Activated CD4-positive, alpha-beta T cell treated with anti-CD3 and anti-CD28 coated beads, Interleukin-2, Interleukin-4, amounts not matched to agents 100 ng/mL and 50 ng/mL, durations not matched to agents 16 hours and 8 hours (primary cell): ENCODE results near the gene HOMER2.
A peak's percentile ranks its signal among the peaks of the same experiment; 100 is the strongest.

Experiments
- DNase-seq: peaks from one replicate; pipeline ENCODE4 v3.0.0-alpha.2; 2020; ENCODE audit warnings: low spot score

HOMER2 gene

DNA sequence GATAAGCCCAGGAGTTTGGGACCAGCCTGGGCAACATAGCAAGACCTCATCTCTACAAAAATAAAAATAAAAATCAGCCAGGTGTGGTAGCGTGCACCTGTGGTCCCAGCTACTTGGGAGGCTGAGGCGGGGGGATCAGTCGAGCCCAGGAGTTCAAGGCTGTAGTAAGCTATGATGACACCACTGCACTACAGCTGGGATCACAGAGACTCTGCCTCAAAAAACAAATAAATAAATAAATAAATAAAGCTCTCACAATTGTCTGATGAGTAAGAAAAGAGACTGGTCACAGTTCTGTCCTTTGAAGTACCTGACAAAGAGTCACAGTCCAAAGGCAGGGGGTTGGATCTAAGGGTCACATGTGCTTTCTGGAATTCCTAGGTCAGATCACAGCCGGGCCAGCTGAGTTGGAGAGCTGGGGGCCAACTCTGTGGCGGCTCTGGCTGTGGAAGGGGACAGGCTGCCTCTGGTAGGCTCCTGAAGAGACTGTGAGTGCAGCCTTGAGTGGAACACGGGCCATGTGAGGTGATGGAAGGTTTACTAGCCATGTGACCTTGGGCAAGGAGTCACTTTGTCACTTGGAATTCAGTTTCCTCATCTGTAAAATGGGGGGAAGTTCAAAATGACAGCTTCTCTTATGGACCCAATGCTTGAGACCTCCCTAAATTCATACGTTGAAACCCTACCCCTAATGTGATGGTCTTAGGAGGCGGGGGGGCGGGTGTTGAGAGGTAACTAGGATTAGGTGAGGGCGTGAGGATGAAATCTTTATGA lies 95.9 kb downstream of the HOMER2 start:
- no peak for DNase-seq

DNA sequence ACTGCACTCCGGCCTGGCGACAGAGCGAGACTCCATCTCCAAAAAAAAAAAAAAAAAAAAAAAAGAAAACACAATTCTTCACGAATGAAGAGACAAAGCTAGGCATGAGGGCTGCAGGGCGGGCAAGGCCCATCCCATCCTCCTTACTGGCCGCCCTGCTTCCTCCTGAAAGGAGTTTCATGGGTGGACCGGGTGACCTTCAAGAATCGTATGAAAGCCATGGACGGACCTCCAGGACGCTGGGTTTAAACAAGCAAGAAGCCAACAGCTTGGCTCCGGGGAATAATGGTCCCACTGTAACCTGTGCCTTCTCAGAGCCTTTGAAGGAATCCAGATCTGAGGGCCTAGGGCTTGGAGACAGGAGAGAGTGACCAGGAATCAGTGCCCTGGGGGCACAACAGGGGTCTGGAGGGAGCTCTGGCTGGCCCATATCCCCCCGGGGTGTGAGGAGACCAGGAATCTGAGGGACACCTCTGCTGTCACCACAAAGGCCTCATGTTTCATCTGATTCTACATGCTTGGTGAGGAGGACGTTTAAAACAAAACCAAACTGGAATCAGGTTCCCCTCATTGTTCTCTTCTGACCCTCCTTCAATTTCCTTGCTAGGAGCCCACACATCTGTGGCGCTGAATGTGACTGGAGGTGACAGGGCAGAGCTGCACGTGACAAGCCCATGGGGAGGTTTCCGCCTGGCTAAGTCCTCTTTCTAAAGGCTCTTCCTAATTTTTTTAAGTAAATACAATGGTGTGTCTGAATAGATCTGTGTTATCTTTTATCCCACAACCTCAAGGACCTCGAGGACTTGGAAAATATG lies 97.0 kb downstream of the HOMER2 start:
- no peak for DNase-seq

DNA sequence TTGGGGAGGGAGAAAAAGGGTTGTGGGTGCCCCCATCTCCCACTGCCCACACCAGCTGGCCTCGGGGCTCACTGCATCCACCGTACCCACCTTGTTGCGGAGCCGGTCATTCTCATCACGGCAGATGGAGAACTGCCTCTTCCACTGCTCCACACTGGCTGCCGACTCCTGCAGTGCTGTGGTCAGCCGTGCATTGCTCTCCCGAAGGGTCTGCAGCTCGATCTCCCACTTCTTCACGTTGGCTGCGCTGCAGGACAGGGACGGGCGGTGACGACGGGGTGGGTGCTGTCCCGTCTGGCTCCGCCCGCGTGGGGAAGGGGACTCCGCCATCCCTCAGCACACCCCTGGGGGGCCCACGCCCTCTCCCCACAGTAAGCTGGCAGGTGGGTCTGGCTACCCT lies 98.0 kb downstream of the HOMER2 start:
- no peak for DNase-seq

DNA sequence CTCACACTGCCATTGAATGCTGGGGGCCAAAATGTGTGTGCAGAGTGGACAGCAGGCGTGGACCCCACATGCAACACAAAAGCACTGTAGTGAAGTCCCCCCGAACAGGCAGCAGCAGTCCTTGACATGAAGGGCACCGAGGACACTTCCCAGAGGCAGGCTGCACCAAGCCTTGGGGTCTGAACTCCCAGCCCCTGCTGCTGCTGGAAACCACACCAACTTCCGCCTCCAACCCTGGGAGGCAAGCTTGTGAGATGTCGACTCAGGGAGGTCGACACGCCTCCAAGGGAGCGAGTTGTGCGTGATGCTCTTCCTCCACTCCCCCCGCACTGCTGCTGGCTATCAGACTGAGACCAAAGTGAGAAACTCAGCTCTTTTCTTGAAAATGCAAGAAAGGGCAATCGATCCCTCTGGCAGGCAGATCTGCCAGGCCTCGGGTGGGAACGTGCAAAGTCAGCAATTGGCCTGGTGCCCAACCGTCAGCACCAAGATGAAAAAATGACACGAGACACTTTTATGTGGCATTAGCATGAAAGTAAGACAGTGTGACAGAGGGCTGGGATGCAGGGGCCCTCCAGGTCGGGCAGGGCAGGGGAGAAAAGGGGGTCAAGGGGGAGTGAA lies 99.5 kb downstream of the HOMER2 start:
- no peak for DNase-seq

GRCh38 chr15:82851981-82852511 lies 100.5 kb downstream of the HOMER2 start:
- DNase-seq: no peak

GRCh38 chr15:82851306-82851850 lies 101.1 kb downstream of the HOMER2 start:
- DNase-seq: no peak

DNA sequence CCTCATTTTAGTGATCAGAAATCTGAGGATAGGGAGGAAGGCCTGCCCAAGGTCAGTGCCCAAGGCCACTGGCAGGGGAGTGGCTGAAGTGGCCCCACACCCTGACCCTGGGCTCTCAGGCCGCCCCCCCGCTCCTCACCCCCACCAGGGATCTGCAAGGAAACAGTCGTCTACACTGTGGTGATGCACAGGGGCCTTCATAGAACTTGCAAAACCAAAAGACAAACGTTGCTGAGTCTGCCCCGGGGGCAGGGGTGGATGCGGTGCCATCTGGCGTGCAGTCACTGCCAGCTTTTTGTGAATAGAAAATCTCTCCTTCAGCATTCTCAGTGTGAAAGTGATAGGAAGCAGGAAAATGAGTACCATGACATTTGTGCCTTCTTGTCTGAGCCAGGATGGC lies 101.8 kb downstream of the HOMER2 start:
- no peak for DNase-seq

GRCh38 chr15:82849556-82850512 lies 102.7 kb downstream of the HOMER2 start:
- peak; percentile 47 for DNase-seq

- no peak for DNase-seq
Observed at GRCh38 chr15:82848241-82848993, 104.1 kb downstream of the HOMER2 start.

GRCh38 chr15:82847703-82848102 lies 104.8 kb downstream of the HOMER2 start:
- no peak for DNase-seq

- DNase-seq: no peak
Observed at GRCh38 chr15:82846621-82847020, 105.9 kb downstream of the HOMER2 start.

DNA sequence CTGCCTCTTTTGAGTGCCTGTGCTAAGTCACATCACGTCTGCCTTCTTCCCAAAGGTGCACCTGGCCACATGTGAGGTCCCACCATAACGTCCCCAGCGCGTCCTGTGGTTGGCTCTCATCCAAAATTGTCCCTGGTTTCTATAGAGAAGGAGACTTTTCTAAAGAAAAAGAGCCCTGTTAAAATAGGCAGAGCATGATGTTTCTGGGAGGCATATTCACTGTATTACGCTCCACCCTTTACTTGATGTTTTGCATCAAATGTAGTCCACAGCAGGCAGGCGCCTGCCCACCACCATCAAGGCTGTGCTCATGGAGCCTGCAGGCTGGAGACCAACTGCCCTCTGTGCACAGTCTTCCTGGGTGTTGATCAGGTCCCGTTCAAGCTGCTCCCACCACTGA lies 106.8 kb downstream of the HOMER2 start:
- no peak for DNase-seq

DNA sequence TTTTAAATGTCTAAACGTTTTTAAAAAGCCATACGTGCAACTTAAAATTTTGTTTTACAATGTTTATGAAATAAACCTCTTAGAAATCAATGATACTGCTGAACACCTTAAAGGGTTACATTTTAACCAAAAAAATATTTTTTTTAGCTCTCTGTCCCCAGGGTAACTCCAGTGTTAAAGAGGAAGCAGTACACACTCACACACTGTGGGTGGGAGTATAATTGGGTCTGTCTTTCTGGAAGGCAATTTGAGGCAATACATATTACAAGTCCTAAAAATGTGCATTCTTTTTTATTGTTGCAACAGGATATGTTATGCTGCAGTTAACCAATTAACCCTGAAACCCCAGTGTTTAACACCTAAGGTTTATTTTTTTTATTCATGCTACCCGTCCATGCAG lies 109.0 kb downstream of the HOMER2 start:
- DNase-seq: no peak

DNA sequence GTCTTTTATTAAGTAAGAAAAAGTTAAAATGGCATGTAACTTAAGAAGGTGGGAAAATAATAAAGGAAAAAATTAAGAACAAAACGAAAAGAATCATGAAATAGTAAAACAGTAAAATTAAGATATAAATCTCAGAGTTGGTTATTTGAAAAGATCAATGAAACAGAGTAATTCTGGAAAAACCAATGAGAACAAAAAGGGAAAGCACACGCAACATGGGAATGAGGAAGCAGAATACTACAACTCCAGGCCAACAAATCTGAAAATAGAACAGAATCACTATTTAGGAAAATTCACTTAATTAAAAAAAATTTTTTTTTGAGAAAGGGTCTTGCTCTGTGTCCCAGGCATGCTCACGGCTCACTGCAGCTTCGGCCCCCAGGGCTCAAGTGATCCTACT lies 112.4 kb downstream of the HOMER2 start:
- DNase-seq: no peak

GRCh38 chr15:82839136-82839535 lies 113.4 kb downstream of the HOMER2 start:
- DNase-seq: no peak

GRCh38 chr15:82838096-82838735 lies 114.3 kb downstream of the HOMER2 start:
- DNase-seq: no peak

DNA sequence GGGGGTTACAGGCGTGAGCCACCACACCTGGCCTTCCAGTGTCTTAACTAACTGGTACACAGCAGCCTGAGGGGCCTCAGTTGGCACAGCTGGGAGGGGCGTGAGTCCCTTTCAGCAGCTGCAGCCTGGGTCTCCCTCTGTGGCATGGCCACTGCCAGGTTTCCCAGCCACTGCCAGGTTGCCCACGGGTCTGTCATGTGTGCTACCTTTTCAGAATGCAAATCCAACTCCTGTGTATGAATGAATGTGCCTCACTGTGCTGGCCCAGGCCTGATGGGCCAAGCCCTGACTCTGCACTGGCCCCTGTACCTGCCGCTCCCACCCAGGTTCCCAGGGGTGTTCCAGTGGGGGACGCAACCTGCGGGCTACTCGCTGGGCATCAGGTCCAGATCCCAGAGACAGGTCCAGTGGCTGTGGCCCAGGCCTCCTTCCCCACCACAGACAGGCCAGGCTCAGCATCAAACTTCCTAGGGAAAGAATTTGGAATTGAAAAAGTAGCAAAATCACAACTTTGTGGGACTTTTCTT lies 117.1 kb downstream of the HOMER2 start:
- no peak for DNase-seq

- no peak for DNase-seq
Observed at GRCh38 chr15:82833362-82833682, 119.2 kb downstream of the HOMER2 start.

DNA sequence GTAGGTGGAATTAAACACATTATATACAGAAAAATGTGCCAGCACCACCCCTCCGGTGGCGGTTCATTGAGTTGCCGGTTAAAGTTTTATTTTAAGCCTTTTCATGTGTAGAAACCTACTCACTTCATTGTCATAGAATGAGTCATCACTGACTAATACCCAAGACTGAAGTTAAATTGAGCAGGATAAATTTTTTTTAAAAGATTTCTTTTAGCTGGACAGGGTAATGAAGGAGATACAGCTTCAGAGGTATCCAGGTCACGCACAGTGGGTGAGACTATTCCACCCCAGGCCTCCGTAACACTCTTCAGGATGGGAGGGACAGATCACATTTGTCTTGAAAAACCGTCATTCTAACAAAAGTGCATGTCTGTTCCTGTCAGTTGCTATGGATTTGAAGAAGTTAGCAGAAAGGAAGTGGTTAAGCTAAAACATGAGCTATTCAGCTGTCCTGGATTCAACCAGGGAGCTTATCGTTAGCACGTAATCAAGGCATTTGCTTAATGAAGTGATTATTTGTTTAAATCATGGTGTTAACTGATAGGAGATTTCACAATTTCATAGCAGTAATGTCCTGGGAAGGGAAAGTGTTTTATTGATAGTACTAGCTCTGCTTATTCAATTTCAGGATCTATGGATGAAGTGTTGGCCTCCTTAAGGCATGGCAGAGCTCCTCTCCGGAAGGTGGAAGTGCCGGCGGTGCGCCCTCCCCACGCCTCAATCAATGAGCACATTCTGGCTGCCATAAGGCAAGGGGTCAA lies 119.7 kb downstream of the HOMER2 start:
- peak; percentile 80 for DNase-seq
